ENCODE data around the gene PRSS50. TPM values are rescaled to one million over a fixed set of nuclear protein-coding genes. Genes with fewer than 3 reads are reported as not detected.

Gene PRSS50
- total and polyA plus RNA-seq, 8 donors, result under 0.01 to 0.10 TPM; not detected in 6

DNA sequence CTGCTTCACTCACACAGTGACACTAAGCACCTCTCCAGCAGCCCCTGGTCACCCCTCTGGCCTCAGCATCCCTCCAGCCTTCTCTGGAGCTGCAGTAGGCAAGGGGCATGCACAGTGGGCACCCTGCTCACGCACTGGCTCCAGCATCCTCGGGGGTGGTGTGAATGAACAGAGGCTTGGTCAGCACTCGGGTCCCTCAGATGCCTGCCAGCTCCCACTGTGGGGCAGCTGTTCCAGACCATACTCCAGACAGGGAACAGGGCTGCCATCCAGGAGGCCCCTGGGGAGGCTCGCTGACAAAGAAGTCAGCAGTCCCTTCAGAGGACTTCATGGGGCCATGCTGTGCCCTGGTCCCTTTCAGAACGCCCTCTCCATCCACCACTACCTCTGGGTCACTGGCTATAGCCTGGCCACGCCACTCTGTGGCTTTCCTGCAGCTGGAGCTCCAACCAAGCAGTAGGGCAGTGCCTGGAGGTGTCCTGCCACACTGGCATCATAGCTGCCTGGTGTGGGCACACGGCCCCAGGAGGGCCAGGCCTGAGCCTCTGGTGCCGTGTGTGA is 50.5 kb downstream of the PRSS50 start:
- Histone ChIP-seq H3K4me1 (peaks cover 5 to 30% (median 18%) of the 10 kb centered on the region in 4 donors), H3K36me3 (peaks cover 0 to 15% (median 3%) of the 10 kb centered on the region in 4 donors), H3K9me3 (no peaks in the 10 kb centered on the region), H3K27ac (no peak overlapping the region), H3K27me3 (no peaks in the 10 kb centered on the region), H3K4me3 (no peak overlapping the region)
- TF ChIP-seq CTCF (IDR thresholded peaks at IDR 0.05) (no peak), EP300 (IDR thresholded peaks at IDR 0.05) (no peak)
- intact Hi-C loops (cut with DNase I; ENCODE audit: low total_unique reads), result no loop called here
- WGBS, 5 donors, result 53 to 87% (median 84%) methylated on average over 3 to 8 of the region's 8 CpGs
- DNase-seq, result peak; percentile 3 to 14

- Histone ChIP-seq H3K27ac (no peak overlapping the region), H3K4me1 (peaks cover 5 to 32% (median 18%) of the 10 kb centered on the region in 4 donors), H3K36me3 (peaks cover 0 to 11% (median 1%) of the 10 kb centered on the region in 4 donors), H3K27me3 (no peaks in the 10 kb centered on the region), H3K9me3 (no peaks in the 10 kb centered on the region), H3K4me3 (no peak overlapping the region)
- peak; percentile 5 to 66 for DNase-seq
- TF ChIP-seq CTCF (IDR thresholded peaks at IDR 0.05) (no peak), POLR2A (IDR thresholded peaks at IDR 0.05) (no peak)
- intact Hi-C loops (cut with DNase I; ENCODE audit: low total_unique reads), result no loop called here
- WGBS, 5 donors, result 37 to 50% (median 43%) methylated on average over 5 to 7 of the region's 7 CpGs
Observed at GRCh38 chr3:46666453-46666845, 51.2 kb downstream of the PRSS50 start.

- Histone ChIP-seq H3K4me1 (peaks cover 5 to 32% (median 19%) of the 10 kb centered on the region in 4 donors), H3K4me3 (no peak overlapping the region), H3K9me3 (no peaks in the 10 kb centered on the region), H3K36me3 (peaks cover 0 to 5% (median 0%) of the 10 kb centered on the region in 4 donors), H3K27me3 (no peaks in the 10 kb centered on the region), H3K27ac (no peak overlapping the region)
- TF ChIP-seq POLR2A (IDR thresholded peaks at IDR 0.05), result no peak
- no peak for TF ChIP-seq CTCF (IDR thresholded peaks at IDR 0.05)
- TF ChIP-seq EP300 (IDR thresholded peaks at IDR 0.05), result no peak
- TF ChIP-seq POLR2AphosphoS5 (IDR thresholded peaks at IDR 0.05), result no peak
- 65 to 81% (median 67%) methylated on average over 8 to 9 of the region's 9 CpGs for WGBS, 5 donors
- DNase-seq, result peak; percentile 2 to 25
- intact Hi-C loops (cut with DNase I; ENCODE audit: low total_unique reads), result no loop called here
Observed at GRCh38 chr3:46665763-46666452, 51.8 kb downstream of the PRSS50 start.

DNA sequence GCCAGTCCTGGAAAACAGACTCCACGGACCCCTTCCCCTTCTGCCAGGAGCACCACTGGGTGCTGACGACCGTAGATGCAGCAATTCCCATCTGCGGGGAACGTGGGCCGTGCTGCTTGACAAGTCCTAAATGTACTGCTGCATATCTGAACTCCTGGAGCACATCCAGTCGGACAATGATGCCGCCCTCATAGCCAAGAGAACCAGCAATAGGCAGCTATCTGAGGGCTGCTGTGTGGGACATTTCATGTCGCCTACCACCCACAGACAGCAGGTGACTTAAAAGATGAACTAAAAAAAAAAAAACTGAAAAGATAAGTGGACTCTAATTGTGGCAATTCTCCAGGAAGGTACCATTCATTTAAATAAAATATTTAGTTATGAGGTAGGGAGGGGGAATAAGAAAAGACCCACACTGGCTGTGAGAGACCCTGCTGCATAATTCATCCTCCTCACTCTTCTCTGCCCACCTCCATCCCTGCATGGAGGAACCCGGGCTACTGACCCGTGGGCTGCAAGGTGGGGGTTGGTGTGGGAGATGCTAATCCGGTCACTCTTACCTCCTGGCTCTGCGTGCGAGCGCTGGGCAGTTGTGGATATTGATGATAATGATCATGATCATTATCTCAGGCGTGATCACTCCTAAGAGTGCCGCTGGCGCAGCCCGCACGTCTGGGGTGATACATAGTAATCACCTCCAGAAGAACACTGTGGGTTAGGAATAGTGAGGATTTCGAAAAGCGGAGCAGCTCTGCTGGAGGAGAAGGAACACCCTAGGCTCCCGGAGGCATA is 52.5 kb downstream of the PRSS50 start:
- H3K4me3 ChIP-seq, result no peak overlapping the region
- DNase-seq, result peak; percentile 2 to 21
- no peaks in the 10 kb centered on the region for H3K36me3 ChIP-seq
- peaks cover 5 to 35% (median 20%) of the 10 kb centered on the region in 4 donors for H3K4me1 ChIP-seq
- intact Hi-C loops (cut with DNase I; ENCODE audit: low total_unique reads), result no loop called here
- 72 to 87% (median 81%) methylated on average over 21 to 23 of the region's 23 CpGs for WGBS, 5 donors
- H3K27me3 ChIP-seq, result no peaks in the 10 kb centered on the region
- TF ChIP-seq POLR2AphosphoS5 (IDR thresholded peaks at IDR 0.05), result no peak
- no peak for TF ChIP-seq POLR2A (IDR thresholded peaks at IDR 0.05)
- TF ChIP-seq EP300 (IDR thresholded peaks at IDR 0.05), result no peak
- TF ChIP-seq CTCF (IDR thresholded peaks at IDR 0.05), result no peak
- H3K9me3 ChIP-seq, result no peaks in the 10 kb centered on the region
- H3K27ac ChIP-seq, result no peak overlapping the region
